Neural cell (in vitro differentiated cells): ENCODE data around the gene PCDHB10.
"Not testable (repeated sequence)": the region's sequence is repeated elsewhere in the genome, so short reads cannot be mapped to it uniquely, and the experiment has no call there.

ENCODE experiments used
- CTCF ChIP-seq: fragments of 450-650 bp; IDR thresholded peaks from 2 replicates; pipeline ENCODE4 v1.5.1; 2014; ENCODE audit warnings: antibody characterized with exemption, mild to moderate bottlenecking, moderate library complexity; ENCODE audit not compliant: poor library complexity, severe bottlenecking
- EP300 ChIP-seq: fragments of 450-650 bp; conservative IDR thresholded peaks from 2 replicates; pipeline ENCODE4 v1.6.1; 2014; ENCODE audit warnings: antibody characterized with exemption, mild to moderate bottlenecking, moderate library complexity; ENCODE audit not compliant: poor library complexity, severe bottlenecking

GRCh38 chr5:141174291-141175104 lies 17.7 kb upstream of the PCDHB10 start:
- TF ChIP-seq EP300, CTCF: not testable (repeated sequence)
